ENCODE data around the gene MCRS1. TPM values are rescaled to one million over a fixed set of nuclear protein-coding genes. Genes with fewer than 3 reads are reported as not detected.
"Not testable (repeated sequence)": the region's sequence is repeated elsewhere in the genome, so short reads cannot be mapped to it uniquely, and the experiment has no call there.

The MCRS1 gene
- total RNA-seq, result 76.9 and 79.0 TPM in 2 replicates

DNA sequence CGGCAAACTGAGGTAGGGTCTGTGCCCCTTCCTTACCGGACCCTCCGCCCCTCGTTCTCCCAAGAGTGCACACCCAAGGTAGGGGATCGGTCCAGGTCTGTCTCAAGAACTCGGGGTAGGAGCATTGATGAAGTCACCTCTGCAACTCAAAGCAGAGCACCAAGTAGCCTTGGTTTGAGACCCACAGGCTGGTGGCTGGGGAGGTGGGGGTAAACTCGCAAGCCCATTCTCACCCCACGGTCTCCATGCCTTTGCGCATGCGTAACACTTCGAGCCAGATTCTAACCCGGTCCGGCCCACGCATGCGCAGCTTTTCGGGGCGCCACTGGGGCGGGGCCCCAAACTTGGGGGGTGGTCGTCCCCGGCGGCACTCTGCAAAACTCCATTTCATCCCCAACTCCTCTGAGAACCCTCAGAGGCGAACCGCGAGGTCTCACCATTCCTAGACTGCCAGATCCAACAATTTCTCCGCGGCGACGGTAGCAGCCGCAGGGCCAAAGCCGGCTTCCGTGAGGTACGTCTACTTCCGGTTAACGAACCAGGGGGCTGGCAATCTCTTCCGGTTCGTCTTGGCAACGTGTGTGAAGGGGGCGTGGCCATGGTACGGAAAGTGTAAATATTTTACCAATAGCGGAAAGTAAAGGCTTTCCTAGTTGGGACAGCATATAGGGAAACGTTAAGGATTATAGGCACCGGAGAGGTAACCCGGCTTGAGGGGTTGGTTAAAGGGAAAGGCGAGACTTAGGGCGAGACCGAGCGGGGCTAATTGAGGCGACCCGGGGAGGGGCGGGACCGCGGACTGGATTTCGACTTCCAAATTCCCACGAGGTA lies at the start of gene MCRS1:
Gene MCRS1 (minus strand): TSS at position 532 of the 831 bp plus-strand sequence. CDS start 1,411 bp downstream, outside the sequence.
- peak; percentile 78 for DNase-seq (ENCODE audit: low read depth, low spot score)

- DNase-seq (ENCODE audit: low read depth, low spot score), result no peak
These were observed 48.7 kb upstream of the MCRS1 start for GRCh38 chr12:49616533-49617219.

DNA sequence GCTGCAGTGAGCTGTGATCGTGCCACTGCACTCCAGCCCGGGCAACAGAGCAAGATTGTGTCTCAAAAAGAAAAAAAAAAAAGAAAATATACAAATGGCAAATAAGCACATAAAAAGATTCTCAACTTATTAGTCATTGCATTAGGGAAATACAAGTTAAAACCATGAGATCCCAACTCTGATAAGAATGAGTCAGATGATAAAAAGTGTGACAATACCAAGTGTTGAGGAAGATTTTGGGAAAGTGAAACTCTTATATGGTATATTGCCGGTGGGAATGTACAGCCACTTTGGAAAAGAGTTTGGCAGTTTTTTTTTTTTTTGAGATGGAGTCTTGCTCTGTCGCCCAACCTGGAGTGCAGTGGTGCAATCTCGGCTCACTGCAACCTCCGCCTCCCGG lies 47.8 kb upstream of the MCRS1 start:
- no peak for DNase-seq (ENCODE audit: low read depth, low spot score)

DNA sequence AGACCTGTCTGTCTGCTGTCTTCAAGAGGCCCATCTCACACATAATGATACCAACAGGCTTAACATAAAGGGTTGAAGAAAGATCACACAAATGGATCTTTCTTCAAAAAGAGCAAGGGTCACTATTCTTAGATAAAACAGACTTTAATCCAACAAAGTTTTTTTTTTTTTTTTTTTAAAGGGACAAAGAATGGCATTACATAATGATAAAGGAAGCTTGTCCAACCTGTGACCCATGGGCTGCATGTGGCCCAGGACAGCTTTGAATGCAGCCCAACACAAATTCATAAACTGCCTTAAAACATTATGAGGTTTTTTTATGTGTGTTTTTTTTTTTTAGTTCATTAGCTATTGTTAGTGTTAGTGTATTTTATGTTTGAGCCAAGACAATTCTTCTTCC lies 44.3 kb upstream of the MCRS1 start:
- DNase-seq (ENCODE audit: low read depth, low spot score), result no peak

GRCh38 chr12:49610785-49611184 lies 42.8 kb upstream of the MCRS1 start:
- not testable (repeated sequence) for DNase-seq (ENCODE audit: low read depth, low spot score)

DNA sequence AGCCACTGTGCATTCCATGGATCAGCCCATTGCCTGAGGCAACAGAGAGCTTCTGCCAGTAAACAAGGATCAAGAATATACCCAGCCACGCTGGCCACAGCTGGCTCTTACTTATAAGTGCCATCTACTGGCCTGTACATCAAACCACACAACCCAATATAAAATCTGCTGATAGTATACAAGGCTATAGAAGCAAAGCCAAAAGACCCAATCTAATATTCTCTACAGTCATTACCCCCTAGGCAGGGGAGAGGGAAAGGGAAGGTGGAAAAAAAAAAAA lies 41.9 kb upstream of the MCRS1 start:
- no peak for DNase-seq (ENCODE audit: low read depth, low spot score)

GRCh38 chr12:49609059-49609874 lies 41.3 kb upstream of the MCRS1 start:
- no peak for DNase-seq (ENCODE audit: low read depth, low spot score)

DNA sequence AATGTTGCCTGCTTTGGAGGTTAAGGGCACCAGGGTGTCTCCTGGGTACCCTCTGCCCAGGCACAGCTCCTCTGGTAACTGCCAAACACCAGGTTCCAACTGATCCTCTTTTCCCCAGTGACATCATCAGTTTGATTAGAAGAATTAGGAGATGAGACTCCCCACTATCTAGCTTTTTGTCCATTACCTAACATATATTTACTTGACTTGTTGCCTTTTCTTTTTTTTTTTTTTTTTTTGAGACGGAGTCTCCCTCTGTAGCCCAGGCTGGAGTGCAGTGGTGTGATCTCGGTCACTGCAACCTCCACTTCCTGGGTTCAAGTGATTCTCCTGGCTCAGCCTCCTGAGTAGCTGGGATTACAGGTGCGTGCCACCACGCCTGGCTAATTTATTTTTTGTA lies 37.6 kb upstream of the MCRS1 start, which contains the start of gene FAM186B:
Gene FAM186B (minus strand): TSS at position 101 of the 400 bp plus-strand sequence. CDS start 162 bp downstream, outside the sequence.
- not testable (repeated sequence) for DNase-seq (ENCODE audit: low read depth, low spot score)

- DNase-seq (ENCODE audit: low read depth, low spot score), result no peak
These were observed 36.9 kb upstream of the MCRS1 start for GRCh38 chr12:49604856-49605255.

GRCh38 chr12:49603721-49604120 lies 35.8 kb upstream of the MCRS1 start:
- no peak for DNase-seq (ENCODE audit: low read depth, low spot score)

DNA sequence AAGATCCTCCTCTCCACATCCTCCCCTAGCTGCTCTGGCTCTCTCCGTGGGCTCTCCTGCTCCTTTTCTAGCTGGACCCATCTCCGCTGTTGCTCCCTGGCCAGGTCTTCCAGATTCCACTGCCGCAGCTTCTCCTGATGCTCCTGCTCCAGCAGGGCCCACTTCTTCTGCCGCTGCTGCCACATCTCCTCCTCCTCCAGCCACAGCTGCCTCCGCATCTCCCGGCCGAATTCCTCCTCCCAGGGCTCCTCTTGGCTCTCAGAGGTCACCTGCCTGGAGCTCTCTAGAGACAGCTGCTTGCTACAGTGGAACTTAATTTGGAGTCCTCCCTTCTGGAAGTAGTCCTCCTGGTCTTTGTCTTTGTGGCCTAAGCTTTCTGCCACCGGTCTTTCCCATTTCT lies 32.0 kb upstream of the MCRS1 start:
- DNase-seq (ENCODE audit: low read depth, low spot score), result no peak

GRCh38 chr12:49598527-49598926 lies 30.6 kb upstream of the MCRS1 start:
- no peak for DNase-seq (ENCODE audit: low read depth, low spot score)

DNA sequence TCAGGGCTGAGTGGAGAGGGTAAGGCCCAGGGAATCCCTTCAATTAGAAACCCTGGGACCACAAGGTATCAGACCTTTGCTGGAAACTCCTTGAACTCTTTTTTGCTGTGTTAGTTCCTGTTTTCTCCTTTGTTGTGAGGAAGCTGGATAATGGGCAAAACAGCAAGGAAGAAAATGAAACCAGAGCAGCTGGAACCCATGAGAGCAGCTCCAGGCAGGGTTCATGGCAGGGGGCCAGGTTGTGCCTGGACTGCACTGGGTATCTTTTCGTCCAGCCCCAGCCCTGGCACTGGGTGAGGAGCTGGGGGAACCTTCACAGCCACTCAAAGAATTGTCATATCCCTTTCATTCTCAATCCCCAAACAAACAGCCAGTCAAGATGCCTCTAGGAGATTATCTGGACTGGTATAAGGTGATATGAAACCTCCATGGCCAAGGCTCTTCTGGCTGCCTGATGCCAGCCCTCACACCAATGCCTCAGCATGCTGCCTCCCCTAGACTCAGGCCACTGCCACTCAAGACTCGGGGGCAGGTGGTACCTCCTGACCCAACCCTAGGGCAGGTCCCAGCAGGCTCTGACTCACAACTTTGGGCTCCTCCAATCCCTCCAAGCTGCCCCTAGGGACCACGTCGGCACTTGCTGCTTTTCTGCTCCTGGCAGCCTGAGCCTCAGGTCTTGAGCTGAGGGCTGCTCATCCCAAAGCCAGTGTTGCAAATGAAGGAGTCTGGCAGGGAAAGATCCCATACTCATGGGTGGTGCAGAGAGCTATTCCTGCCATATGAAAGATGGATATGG lies 21.0 kb upstream of the MCRS1 start:
- no peak for DNase-seq (ENCODE audit: low read depth, low spot score)

GRCh38 chr12:49588281-49588680 lies 20.3 kb upstream of the MCRS1 start:
- DNase-seq (ENCODE audit: low read depth, low spot score), result no peak

GRCh38 chr12:49587174-49587908 lies 19.4 kb upstream of the MCRS1 start:
- no peak for DNase-seq (ENCODE audit: low read depth, low spot score)

GRCh38 chr12:49585477-49586459 lies 17.8 kb upstream of the MCRS1 start:
- DNase-seq (ENCODE audit: low read depth, low spot score), result no peak

- DNase-seq (ENCODE audit: low read depth, low spot score), result no peak
These were observed 16.6 kb upstream of the MCRS1 start for GRCh38 chr12:49584591-49584990.

- DNase-seq (ENCODE audit: low read depth, low spot score), result no peak
These were observed 15.6 kb upstream of the MCRS1 start for GRCh38 chr12:49583366-49584094.

GRCh38 chr12:49582850-49583249 lies 14.9 kb upstream of the MCRS1 start:
- no peak for DNase-seq (ENCODE audit: low read depth, low spot score)

Data from pulmonary artery endothelial cell (primary cell).